ENCODE data around the gene PTN.

The PTN gene, protein sequence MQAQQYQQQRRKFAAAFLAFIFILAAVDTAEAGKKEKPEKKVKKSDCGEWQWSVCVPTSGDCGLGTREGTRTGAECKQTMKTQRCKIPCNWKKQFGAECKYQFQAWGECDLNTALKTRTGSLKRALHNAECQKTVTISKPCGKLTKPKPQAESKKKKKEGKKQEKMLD

GRCh38 chr7:137343281-137343841, at the start of gene PTN:
PTN (minus strand) TSS chr7:137343733; CDS start chr7:137254973, 88,760 bp downstream.
- in situ Hi-C loops (cut with MboI; ENCODE audit: low pct_unique_long_range_greater_than_20kb, low sequenced_read_pairs): no loop called here
- DNase-seq: no peak

- in situ Hi-C loops (cut with MboI; ENCODE audit: low pct_unique_long_range_greater_than_20kb, low sequenced_read_pairs): no loop called here
- DNase-seq: no peak
These were observed 46.5 kb upstream of the PTN start for GRCh38 chr7:137390076-137390475.

GRCh38 chr7:137388916-137389315, 45.4 kb upstream of the PTN start:
- DNase-seq: no peak
- in situ Hi-C loops (cut with MboI; ENCODE audit: low pct_unique_long_range_greater_than_20kb, low sequenced_read_pairs): no loop called here

- in situ Hi-C loops (cut with MboI; ENCODE audit: low pct_unique_long_range_greater_than_20kb, low sequenced_read_pairs): no loop called here
- no peak for DNase-seq
These were observed 43.4 kb upstream of the PTN start for GRCh38 chr7:137386966-137387365.

- DNase-seq: no peak
These were observed 37.5 kb upstream of the PTN start for GRCh38 chr7:137381045-137381444.

GRCh38 chr7:137373507-137373906, 30.0 kb upstream of the PTN start:
- in situ Hi-C loops (cut with MboI; ENCODE audit: low pct_unique_long_range_greater_than_20kb, low sequenced_read_pairs): no loop called here
- no peak for DNase-seq

More at GRCh38 chr7:137381045-137381444, 37.5 kb upstream of the PTN start:
- in situ Hi-C loops (cut with MboI; ENCODE audit: low pct_unique_long_range_greater_than_20kb, low sequenced_read_pairs): no loop called here

DNA sequence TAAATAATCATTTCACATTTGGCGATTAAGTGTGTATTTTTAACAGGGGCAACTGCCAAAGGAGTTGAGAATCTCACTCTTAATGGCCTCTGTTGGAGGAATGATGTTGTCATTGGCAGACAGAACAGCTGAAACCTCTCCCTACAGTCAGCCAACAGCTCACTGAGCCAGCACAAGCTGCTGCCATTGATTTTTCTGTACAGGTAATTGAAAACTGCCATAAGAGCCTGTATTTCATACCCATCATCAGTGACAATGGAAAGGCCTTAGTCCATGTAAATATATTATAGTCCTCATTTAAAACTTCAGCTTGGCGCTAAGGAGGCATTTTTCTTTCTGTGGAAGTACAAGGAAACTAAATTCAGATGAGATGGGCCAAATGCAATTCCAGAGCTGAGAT, 28.1 kb upstream of the PTN start:
- in situ Hi-C loops (cut with MboI; ENCODE audit: low pct_unique_long_range_greater_than_20kb, low sequenced_read_pairs): no loop called here
- no peak for DNase-seq

- in situ Hi-C loops (cut with MboI; ENCODE audit: low pct_unique_long_range_greater_than_20kb, low sequenced_read_pairs): no loop called here
- DNase-seq: no peak
These were observed 23.5 kb upstream of the PTN start for GRCh38 chr7:137366995-137367394.

DNA sequence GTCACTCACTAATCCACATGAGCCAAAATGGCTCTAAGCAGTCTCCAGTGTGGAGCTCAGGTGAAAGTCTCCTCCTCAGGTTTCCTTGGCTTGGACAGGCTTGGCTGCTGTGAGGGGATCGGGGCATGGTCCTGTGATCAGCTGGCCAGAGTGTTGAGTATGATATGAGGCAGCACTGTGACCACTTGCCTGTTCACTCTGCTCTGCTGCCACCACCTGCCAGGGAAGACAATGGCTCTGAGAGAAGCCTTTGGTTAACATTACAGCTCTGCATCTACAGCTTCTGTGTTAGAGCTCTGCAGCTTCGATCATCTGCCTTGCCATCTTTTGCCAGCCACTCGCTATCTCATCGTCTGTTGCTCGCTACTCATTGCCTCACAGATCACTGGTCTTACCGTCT, 20.1 kb upstream of the PTN start:
- in situ Hi-C loops (cut with MboI; ENCODE audit: low pct_unique_long_range_greater_than_20kb, low sequenced_read_pairs): no loop called here
- no peak for DNase-seq

GRCh38 chr7:137360087-137360679, 16.6 kb upstream of the PTN start:
- in situ Hi-C loops (cut with MboI; ENCODE audit: low pct_unique_long_range_greater_than_20kb, low sequenced_read_pairs): no loop called here
- DNase-seq: no peak

- in situ Hi-C loops (cut with MboI; ENCODE audit: low pct_unique_long_range_greater_than_20kb, low sequenced_read_pairs): no loop called here
- DNase-seq: no peak
These were observed 11.4 kb upstream of the PTN start for GRCh38 chr7:137354961-137355360.

DNA sequence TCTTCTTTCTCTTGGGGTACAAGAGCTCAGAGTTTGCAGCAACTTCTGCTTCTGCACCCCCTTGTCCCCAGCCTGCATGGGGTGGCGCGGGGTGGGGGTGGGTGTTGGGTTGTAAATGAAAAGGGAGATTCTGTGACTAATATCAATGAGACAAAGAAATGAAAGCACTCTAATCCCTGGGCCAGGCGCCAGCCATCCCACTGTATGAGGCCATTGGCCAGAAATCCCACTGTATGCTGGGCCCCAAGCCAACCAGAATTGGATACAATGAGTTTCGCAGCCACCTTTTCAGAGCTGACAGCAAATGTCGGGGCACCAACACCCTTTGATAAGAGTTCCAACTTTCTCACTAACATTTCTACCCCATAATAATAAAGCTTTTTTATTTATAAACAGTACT, 10.9 kb upstream of the PTN start:
- no peak for DNase-seq
- in situ Hi-C loops (cut with MboI; ENCODE audit: low pct_unique_long_range_greater_than_20kb, low sequenced_read_pairs): no loop called here

GRCh38 chr7:137351941-137352340, 8.4 kb upstream of the PTN start:
- no peak for DNase-seq
- in situ Hi-C loops (cut with MboI; ENCODE audit: low pct_unique_long_range_greater_than_20kb, low sequenced_read_pairs): no loop called here

DNA sequence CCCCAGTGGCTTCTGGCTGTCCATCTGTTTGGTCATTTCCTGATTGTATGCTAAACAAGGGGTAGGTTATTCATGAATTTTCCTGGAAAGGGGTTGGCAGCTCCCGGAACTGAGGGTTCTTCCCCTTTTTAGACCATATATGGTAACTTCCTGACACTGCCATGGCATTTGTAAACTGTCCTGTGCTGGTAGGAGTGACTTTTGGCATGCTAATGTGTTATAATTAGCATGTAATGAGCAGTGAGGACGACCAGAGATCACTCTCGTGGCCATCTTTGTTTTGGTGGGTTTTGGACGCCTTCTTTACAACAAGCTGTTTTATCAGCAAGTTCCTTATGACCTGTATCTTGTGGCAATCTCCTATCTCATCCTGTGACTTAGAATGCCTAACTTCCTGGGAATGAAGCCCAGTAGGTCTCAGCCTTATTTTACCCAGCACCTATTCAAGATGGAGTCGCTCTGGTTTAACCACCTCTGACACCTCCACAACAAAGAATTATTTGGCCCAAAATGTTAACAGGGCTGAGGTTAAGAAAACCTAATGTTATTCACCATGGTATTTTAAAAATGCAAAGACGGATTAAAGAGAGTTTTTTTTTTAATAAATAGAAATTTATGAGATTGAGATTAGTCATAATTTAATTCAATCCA, 2.4 kb upstream of the PTN start:
- peak; percentile 11 for DNase-seq
- in situ Hi-C loops (cut with MboI; ENCODE audit: low pct_unique_long_range_greater_than_20kb, low sequenced_read_pairs): no loop called here

- no peak for DNase-seq
- in situ Hi-C loops (cut with MboI; ENCODE audit: low pct_unique_long_range_greater_than_20kb, low sequenced_read_pairs): no loop called here
These were observed 688 bp downstream of the PTN start for GRCh38 chr7:137342828-137343261.

DNA sequence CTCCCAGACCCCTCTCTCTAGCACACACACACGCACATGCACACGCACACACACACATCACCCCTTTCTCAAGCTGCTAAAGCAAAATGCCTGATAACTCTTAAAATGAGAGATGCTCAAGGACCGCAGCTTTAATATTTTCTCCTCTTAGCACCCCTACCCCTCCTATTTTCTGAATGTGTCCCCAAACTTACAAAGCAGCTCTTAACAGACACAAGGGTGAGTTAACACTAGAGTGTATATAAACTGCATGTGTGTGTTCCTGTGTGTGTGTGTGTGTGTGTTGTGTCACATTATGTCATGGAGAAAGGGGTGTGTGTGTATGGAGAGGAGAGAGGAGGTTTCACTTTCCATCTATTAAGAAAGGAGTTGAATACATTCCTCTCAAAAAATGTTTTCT, 1.3 kb downstream of the PTN start:
- in situ Hi-C loops (cut with MboI; ENCODE audit: low pct_unique_long_range_greater_than_20kb, low sequenced_read_pairs): no loop called here
- no peak for DNase-seq

GRCh38 chr7:137337902-137338301, 5.6 kb downstream of the PTN start:
- in situ Hi-C loops (cut with MboI; ENCODE audit: low pct_unique_long_range_greater_than_20kb, low sequenced_read_pairs): no loop called here
- DNase-seq: peak; percentile 7

DNA sequence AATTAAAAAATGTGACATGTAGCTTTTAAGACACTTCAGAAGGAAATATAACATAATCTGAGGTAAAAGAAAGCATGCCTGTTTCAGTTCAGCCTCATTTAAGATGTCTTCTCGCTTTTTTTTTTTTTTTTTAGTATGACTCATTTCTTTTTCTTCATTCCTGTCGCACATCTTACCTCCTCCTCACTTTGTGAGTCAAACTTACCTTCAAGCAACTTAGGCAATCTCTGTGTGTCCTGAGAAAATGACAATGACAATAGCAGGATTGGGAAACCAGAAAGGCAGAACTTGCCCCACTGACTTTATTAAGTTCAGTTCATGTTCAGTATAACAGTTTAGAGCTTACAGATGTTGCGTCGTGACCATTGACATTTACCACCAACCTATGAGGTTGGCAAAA, 7.7 kb downstream of the PTN start:
- in situ Hi-C loops (cut with MboI; ENCODE audit: low pct_unique_long_range_greater_than_20kb, low sequenced_read_pairs): no loop called here
- no peak for DNase-seq

DNA sequence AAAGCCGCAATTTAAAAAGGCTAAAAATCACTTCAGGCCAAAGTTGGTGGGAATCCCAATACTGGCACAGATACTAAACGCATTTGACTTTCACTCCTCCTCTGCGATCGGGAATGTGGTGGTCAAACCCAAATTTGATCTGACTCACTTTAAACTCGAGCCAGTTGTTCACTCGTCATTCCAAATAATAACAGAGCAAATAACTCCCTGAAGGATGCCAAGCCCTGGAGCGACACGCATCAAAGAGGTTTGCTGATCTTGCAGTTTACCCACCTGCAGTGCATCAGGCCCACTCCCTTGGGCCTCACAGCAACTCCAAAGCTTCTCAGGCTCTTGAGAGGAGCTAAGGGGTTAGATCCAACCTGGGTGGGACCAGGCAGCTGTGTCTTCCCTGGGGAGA, 12.2 kb downstream of the PTN start:
- in situ Hi-C loops (cut with MboI; ENCODE audit: low pct_unique_long_range_greater_than_20kb, low sequenced_read_pairs): no loop called here
- no peak for DNase-seq

- no peak for DNase-seq
- in situ Hi-C loops (cut with MboI; ENCODE audit: low pct_unique_long_range_greater_than_20kb, low sequenced_read_pairs): no loop called here
These were observed 14.1 kb downstream of the PTN start for GRCh38 chr7:137329411-137329810.

All from KBM-7 (cell line).